B cell (primary cell): ENCODE data around the gene STX8. TPM values are rescaled to one million over a fixed set of nuclear protein-coding genes. Genes with fewer than 3 reads are reported as not detected.

Experiments
- ATAC-seq: fragments of 200-7000 bp; cut with Tn5 transposase; one replicate; pipeline ENCODE4 v1.10.0; 2021; ENCODE audit warnings: low read depth, mild to moderate bottlenecking, moderate number of reproducible peaks, moderate library complexity
- CTCF ChIA-PET: fragments of 350-600 bp; sonication (Branson Sonifier 250); formaldehyde crosslinking; loops from one replicate; lab custom pipeline; 2021; ENCODE audit warnings: antibody characterized with exemption, inconsistent platforms; lab: Charles Lee
- POLR2A ChIA-PET: fragments of 350-600 bp; sonication (Branson Sonifier 250); formaldehyde crosslinking; loops from one replicate; lab custom pipeline; 2021; ENCODE audit warnings: antibody characterized with exemption; lab: Charles Lee
- DNase-seq: peaks from one replicate; pipeline ENCODE4 v3.0.0; 2013
- H2AFZ ChIP-seq: 2 replicates; pipeline ENCODE4 v1.6.1; 2012; ENCODE audit warnings: mild to moderate bottlenecking, low read depth, low read length; ENCODE audit not compliant: insufficient read depth, poor library complexity, severe bottlenecking
- H3K27ac ChIP-seq, 2 donors: 1 replicate in 1 of 2; 2 replicates in 1 of 2; pipeline ENCODE4 v1.5.1; 2012 to 2013; ENCODE audit warnings: low read length in 2 of 2, mild to moderate bottlenecking in 2 of 2, moderate library complexity in 1 of 2
- H3K27me3 ChIP-seq, 4 experiments: fragments of 200-600 bp in 1 of 4; sonication (generic) in 1 of 4; replicated peaks in 1 of 4; 1 replicate in 2 of 4; 2 replicates in 2 of 4; pipeline versions ENCODE4 v1.6.1 to v1.7.0; 2013 to 2016; ENCODE audit warnings: low read length in 3 of 4, mild to moderate bottlenecking in 2 of 4, mixed read lengths in 1 of 4, moderate library complexity in 1 of 4; ENCODE audit not compliant: insufficient read depth in 4 of 4, control insufficient read depth in 3 of 4; ENCODE audit errors: control extremely low read depth in 1 of 4
- H3K36me3 ChIP-seq, 2 experiments: replicated peaks in 1 of 2; 1 replicate in 1 of 2; 2 replicates in 1 of 2; pipeline versions ENCODE4 v1.6.1 to v1.7.1; 2013; ENCODE audit warnings: low read length in 1 of 2; ENCODE audit not compliant: insufficient read depth in 2 of 2, control insufficient read depth in 1 of 2; ENCODE audit errors: control extremely low read depth in 1 of 2, extremely low read depth in 1 of 2
- H3K4me1 ChIP-seq, 2 donors: fragments of 200-600 bp in 1 of 2; sonication (generic) in 1 of 2; 1 replicate in 1 of 2; 2 replicates in 1 of 2; pipeline versions ENCODE4 v1.5.1 to v1.6.1; 2013 to 2017; ENCODE audit warnings: low read length in 2 of 2; ENCODE audit not compliant: control insufficient read depth in 2 of 2, insufficient read depth in 2 of 2
- H3K4me2 ChIP-seq: replicated peaks from 2 replicates; pipeline ENCODE3; 2012; ENCODE audit warnings: mild to moderate bottlenecking, low read depth, low read length; ENCODE audit not compliant: poor library complexity, severe bottlenecking
- H3K4me3 ChIP-seq, 5 experiments: fragments of 200-600 bp in 1 of 5; sonication (generic) in 1 of 5; 1 replicate in 3 of 5; 2 replicates in 2 of 5; pipeline versions ENCODE4 v1.5.1 to v1.7.0; 2011 to 2016; ENCODE audit warnings: low read length in 4 of 5, mild to moderate bottlenecking in 4 of 5, low read depth in 2 of 5, control low read depth in 1 of 5, moderate library complexity in 1 of 5; ENCODE audit not compliant: insufficient read depth in 1 of 5; ENCODE audit errors: control extremely low read depth in 1 of 5, extremely low read depth in 1 of 5
- H3K79me2 ChIP-seq: fragments of 200-600 bp; sonication (generic); one replicate; pipeline ENCODE4 v1.6.0; 2016; ENCODE audit warnings: low read length; ENCODE audit not compliant: control insufficient read depth, insufficient read depth
- H3K9ac ChIP-seq: fragments of 200-600 bp; sonication (generic); 2 replicates; pipeline ENCODE4 v1.6.1; 2017; ENCODE audit warnings: mild to moderate bottlenecking, low read length, moderate library complexity
- H3K9me3 ChIP-seq, 3 donors: one replicate each; pipeline versions ENCODE4 v1.6.1 to v1.7.1; 2013; ENCODE audit warnings: low read length in 2 of 3; ENCODE audit not compliant: control insufficient read depth in 2 of 3, insufficient read depth in 1 of 3; ENCODE audit errors: control extremely low read depth in 1 of 3
- H4K20me1 ChIP-seq: 2 replicates; pipeline ENCODE4 v1.6.0; 2012; ENCODE audit warnings: mild to moderate bottlenecking, low read length; ENCODE audit not compliant: insufficient read depth, control insufficient read depth, poor library complexity, severe bottlenecking
- H3K27ac Mint-ChIP-seq: one replicate; pipeline ENCODE4 v1.8.0; 2021; ENCODE audit warnings: mixed read lengths
- H3K27me3 Mint-ChIP-seq: one replicate; pipeline ENCODE4 v1.8.0; 2021; ENCODE audit warnings: mixed read lengths
- H3K4me1 Mint-ChIP-seq: one replicate; pipeline ENCODE4 v1.8.0; 2021; ENCODE audit warnings: mixed read lengths
- H3K4me3 Mint-ChIP-seq: one replicate; pipeline ENCODE4 v1.8.0; 2021; ENCODE audit warnings: mixed read lengths
- H3K9me3 Mint-ChIP-seq: one replicate; pipeline ENCODE4 v1.8.0; 2022; ENCODE audit warnings: mixed read lengths; ENCODE audit not compliant: insufficient read depth
- EZH2 ChIP-seq: IDR thresholded peaks from 2 replicates; pipeline ENCODE4 v1.6.1; 2012; ENCODE audit warnings: borderline replicate concordance, low read depth, mild to moderate bottlenecking, moderate library complexity, low read length; ENCODE audit not compliant: insufficient read depth, poor library complexity, severe bottlenecking
- WGBS: methylation state at CpG from one replicate; pipeline ENCODE4 v1.1.5; 2013; ENCODE audit warnings: missing lambda C conversion rate; ENCODE audit not compliant: insufficient coverage; 5-methylcytosine and 5-hydroxymethylcytosine counted together
- intact Hi-C: fragments of 100-400 bp; cut with micrococcal nuclease; formaldehyde crosslinking; loops from one replicate; pipeline ENCODE4 v1.10.0; 2022
- polyA plus RNA-seq: library from polyadenylated mRNA; depleted of rRNA; stranded (reverse); fragments of >200 nt; gene quantifications from 2 replicates; pipeline ENCODE4 v1.2.3, GENCODE V29; 2012
- total RNA-seq, 2 donors: library from RNA; stranded (reverse); fragments of 120-200 nt in 1 of 2; gene quantifications; 1 replicate in 1 of 2; 2 replicates in 1 of 2; pipeline versions ENCODE4 v1.2.3 to v1.2.4, GENCODE V29; 2013 to 2022
- TF ChIP-seq, protein P1 (sequence below): fragments of 200-600 bp; IDR thresholded peaks from one replicate; pipeline ENCODE4 v1.8.0; 2022; ENCODE audit warnings: antibody characterized with exemption, mild to moderate bottlenecking

STX8 gene
- total and polyA plus RNA-seq, 2 donors (not counting 1 experiment from before 2014, with no cell fraction given): 35.8 to 61.5 TPM

GRCh38 chr17:9331279-9332131 is 244.1 kb downstream of the STX8 start:
- DNase-seq (no peak), ATAC-seq (no peak)
- no peak overlapping the region for H3K4me3 ChIP-seq
- peaks cover 10% of the 10 kb centered on the region for H3K9me3 Mint-ChIP-seq
- no peaks in the 10 kb centered on the region for H3K4me1 ChIP-seq
- POLR2A ChIA-PET: no interaction called here
- CTCF ChIA-PET: interaction anchor here (1.0 kb wide), 1 partner anchor 10 kb away, joined by 3 read pairs; no protein-coding TSS in a partner anchor
- no peaks in the 10 kb centered on the region for H3K27me3 Mint-ChIP-seq
- WGBS: over 99% methylated on average over 15 of the region's 16 CpGs
- TF ChIP-seq, protein P1, sequence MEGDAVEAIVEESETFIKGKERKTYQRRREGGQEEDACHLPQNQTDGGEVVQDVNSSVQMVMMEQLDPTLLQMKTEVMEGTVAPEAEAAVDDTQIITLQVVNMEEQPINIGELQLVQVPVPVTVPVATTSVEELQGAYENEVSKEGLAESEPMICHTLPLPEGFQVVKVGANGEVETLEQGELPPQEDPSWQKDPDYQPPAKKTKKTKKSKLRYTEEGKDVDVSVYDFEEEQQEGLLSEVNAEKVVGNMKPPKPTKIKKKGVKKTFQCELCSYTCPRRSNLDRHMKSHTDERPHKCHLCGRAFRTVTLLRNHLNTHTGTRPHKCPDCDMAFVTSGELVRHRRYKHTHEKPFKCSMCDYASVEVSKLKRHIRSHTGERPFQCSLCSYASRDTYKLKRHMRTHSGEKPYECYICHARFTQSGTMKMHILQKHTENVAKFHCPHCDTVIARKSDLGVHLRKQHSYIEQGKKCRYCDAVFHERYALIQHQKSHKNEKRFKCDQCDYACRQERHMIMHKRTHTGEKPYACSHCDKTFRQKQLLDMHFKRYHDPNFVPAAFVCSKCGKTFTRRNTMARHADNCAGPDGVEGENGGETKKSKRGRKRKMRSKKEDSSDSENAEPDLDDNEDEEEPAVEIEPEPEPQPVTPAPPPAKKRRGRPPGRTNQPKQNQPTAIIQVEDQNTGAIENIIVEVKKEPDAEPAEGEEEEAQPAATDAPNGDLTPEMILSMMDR: no peak
- TF ChIP-seq EZH2: no peak
- no peaks in the 10 kb centered on the region for H3K79me2 ChIP-seq
- H3K27ac ChIP-seq: no peak overlapping the region
- H3K9me3 ChIP-seq: peaks cover 4 to 15% (median 14%) of the 10 kb centered on the region in 3 donors
- no peaks in the 10 kb centered on the region for H3K36me3 ChIP-seq
- H3K27ac Mint-ChIP-seq: no peak overlapping the region
- no peak overlapping the region for H3K9ac ChIP-seq
- no peak overlapping the region for H3K4me2 ChIP-seq
- no peak overlapping the region for H2AFZ ChIP-seq
- H3K4me1 Mint-ChIP-seq: no peaks in the 10 kb centered on the region
- no peak overlapping the region for H3K4me3 Mint-ChIP-seq
- intact Hi-C loops: no loop called here
- H4K20me1 ChIP-seq: no peaks in the 10 kb centered on the region
- H3K27me3 ChIP-seq: no peaks in the 10 kb centered on the region
